Thyroid gland (tissue), 4 donors: ENCODE results near the gene ETS1. TPM values are rescaled to one million over a fixed set of nuclear protein-coding genes. Genes with fewer than 3 reads are reported as not detected.

Experiments
- DNase-seq, 2 donors: peaks; one replicate each; pipeline ENCODE4 v3.0.0-alpha.2; 2019
- H3K27ac ChIP-seq, 3 donors: fragments of 200-600 bp; sonication (generic); 1 replicate in 2 of 3; 2 replicates in 1 of 3; pipeline ENCODE4 v1.5.1; 2016 to 2019; ENCODE audit warnings: mild to moderate bottlenecking in 1 of 3, moderate library complexity in 1 of 3
- H3K27me3 ChIP-seq: fragments of 200-600 bp; sonication (generic); one replicate; pipeline ENCODE4 v1.5.1; 2019
- H3K36me3 ChIP-seq, 2 donors: fragments of 200-600 bp; sonication (generic); one replicate each; pipeline ENCODE4 v1.5.1; 2016 to 2019
- H3K4me1 ChIP-seq, 2 donors: fragments of 200-600 bp; sonication (generic); one replicate each; pipeline ENCODE4 v1.5.1; 2017 to 2019
- H3K4me3 ChIP-seq, 3 donors: fragments of 200-600 bp; sonication (generic); replicated peaks in 1 of 3; 1 replicate in 2 of 3; 2 replicates in 1 of 3; pipeline ENCODE4 v1.5.1; 2016; ENCODE audit warnings: mild to moderate bottlenecking in 1 of 3
- H3K9me3 ChIP-seq: fragments of 200-600 bp; sonication (generic); one replicate; pipeline ENCODE4 v1.5.1; 2017
- CTCF ChIP-seq, 6 experiments: fragments of 200-600 bp in 3 of 6; fragments of 450-650 bp in 3 of 6; sonication (generic) in 3 of 6; IDR thresholded peaks; one replicate each; pipeline ENCODE4 v1.5.1; 2016 to 2019; ENCODE audit warnings: antibody characterized with exemption in 6 of 6, mild to moderate bottlenecking in 2 of 6, inconsistent platforms in 1 of 6, moderate library complexity in 1 of 6
- POLR2A ChIP-seq, 2 donors: fragments of 450-650 bp; IDR thresholded peaks; one replicate each; pipeline ENCODE4 v1.6.1; 2017; ENCODE audit warnings: antibody characterized with exemption in 2 of 2, mild to moderate bottlenecking in 2 of 2, moderate library complexity in 1 of 2
- WGBS, 2 donors: methylation state at CpG; one replicate each; pipeline ENCODE4 v1.1.5; 2017; 5-methylcytosine and 5-hydroxymethylcytosine counted together
- intact Hi-C: fragments of 100-400 bp; cut with DNase I; formaldehyde crosslinking; loops from one replicate; pipeline ENCODE4 v1.15.1; 2023
- total RNA-seq, 4 donors: library from RNA; depleted of rRNA; stranded (reverse); fragments of >200 nt; gene quantifications; one replicate each; pipeline ENCODE4 v1.2.3, GENCODE V29; 2016

Gene ETS1
- total RNA-seq, 4 donors from 2014 or later = 38.4 to 79.4 (median 58.4) TPM

- no peak for TF ChIP-seq CTCF (IDR thresholded peaks at IDR 0.05)
- TF ChIP-seq POLR2A (IDR thresholded peaks at IDR 0.05) = no peak
- DNase-seq = no peak
- no peak overlapping the region for H3K27ac ChIP-seq
- intact Hi-C loops = no loop called here
- H3K9me3 ChIP-seq = no peaks in the 10 kb centered on the region
- no peaks in the 10 kb centered on the region for H3K27me3 ChIP-seq
- H3K4me3 ChIP-seq = peak overlapping the region in 1 of 3 donors; percentile 1
- no peaks in the 10 kb centered on the region for H3K36me3 ChIP-seq
- WGBS, 2 donors = 69 to 72% methylated on average over 14 of the region's 14 CpGs
- no peaks in the 10 kb centered on the region for H3K4me1 ChIP-seq
These were observed 1.7 kb downstream of the ETS1 start for GRCh38 chr11:128585498-128586238.

GRCh38 chr11:128584253-128584652 lies 3.1 kb downstream of the ETS1 start:
- no peak for DNase-seq
- TF ChIP-seq POLR2A (IDR thresholded peaks at IDR 0.05) = no peak
- no peak overlapping the region for H3K4me3 ChIP-seq
- intact Hi-C loops = no loop called here
- H3K36me3 ChIP-seq = no peaks in the 10 kb centered on the region
- no peaks in the 10 kb centered on the region for H3K4me1 ChIP-seq
- no peaks in the 10 kb centered on the region for H3K27me3 ChIP-seq
- no peaks in the 10 kb centered on the region for H3K9me3 ChIP-seq
- H3K27ac ChIP-seq = no peak overlapping the region
- 88 to 90% methylated on average over 3 of the region's 3 CpGs for WGBS, 2 donors

GRCh38 chr11:128582496-128583366 lies 4.6 kb downstream of the ETS1 start:
- H3K27me3 ChIP-seq = no peaks in the 10 kb centered on the region
- H3K9me3 ChIP-seq = no peaks in the 10 kb centered on the region
- 44 to 52% methylated on average over 8 of the region's 8 CpGs for WGBS, 2 donors
- H3K27ac ChIP-seq = no peak overlapping the region
- no peak overlapping the region for H3K4me3 ChIP-seq
- intact Hi-C loops = no loop called here
- TF ChIP-seq POLR2A (IDR thresholded peaks at IDR 0.05) = no peak
- no peak for TF ChIP-seq CTCF (IDR thresholded peaks at IDR 0.05)
- no peaks in the 10 kb centered on the region for H3K36me3 ChIP-seq
- peak; percentile 15 to 36 for DNase-seq
- H3K4me1 ChIP-seq = no peaks in the 10 kb centered on the region

GRCh38 chr11:128581561-128582272 lies 5.6 kb downstream of the ETS1 start:
- Histone ChIP-seq H3K9me3 (no peaks in the 10 kb centered on the region), H3K27me3 (no peaks in the 10 kb centered on the region), H3K27ac (peak overlapping the region in 1 of 3 donors; percentile 15), H3K36me3 (no peaks in the 10 kb centered on the region), H3K4me1 (peaks cover 2 to 3% of the 10 kb centered on the region in 2 donors), H3K4me3 (no peak overlapping the region)
- intact Hi-C loops = no loop called here
- no peak for DNase-seq
- WGBS, 2 donors = 81 to 83% methylated on average over 7 of the region's 7 CpGs
- TF ChIP-seq CTCF (IDR thresholded peaks at IDR 0.05) (no peak), POLR2A (IDR thresholded peaks at IDR 0.05) (no peak)

DNA sequence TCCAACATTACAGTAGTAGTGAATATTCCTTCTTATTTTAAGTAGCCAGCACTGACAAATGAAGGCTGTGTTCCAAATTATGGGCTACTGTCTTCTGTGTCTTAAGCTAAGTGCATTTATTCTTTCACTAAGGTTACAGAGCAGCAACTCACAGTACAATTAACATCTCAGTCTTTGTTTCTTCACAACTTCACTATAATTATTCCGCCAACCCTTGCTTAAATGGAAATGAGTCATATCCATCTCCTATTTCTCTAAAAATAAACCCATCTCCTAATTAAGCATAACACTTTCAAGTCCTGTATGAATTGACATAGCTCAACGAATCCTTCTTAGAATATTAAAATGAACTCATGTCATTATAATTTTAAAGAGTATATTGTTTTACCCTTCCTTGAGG lies 6.7 kb downstream of the ETS1 start:
- DNase-seq = no peak
- Histone ChIP-seq H3K4me3 (no peak overlapping the region), H3K36me3 (no peaks in the 10 kb centered on the region), H3K9me3 (no peaks in the 10 kb centered on the region), H3K27ac (no peak overlapping the region), H3K4me1 (peaks cover 10 to 14% of the 10 kb centered on the region in 2 donors), H3K27me3 (no peaks in the 10 kb centered on the region)
- 73 to 81% methylated on average over 2 of the region's 2 CpGs for WGBS, 2 donors
- intact Hi-C loops = no loop called here
- TF ChIP-seq POLR2A (IDR thresholded peaks at IDR 0.05) (no peak), CTCF (IDR thresholded peaks at IDR 0.05) (no peak)
